ENCODE data around the gene PCSK4. TPM values are rescaled to one million over a fixed set of nuclear protein-coding genes. Genes with fewer than 3 reads are reported as not detected.
"Not testable (repeated sequence)": the region's sequence is repeated elsewhere in the genome, so short reads cannot be mapped to it uniquely, and the experiment has no call there.

PCSK4 gene
- total RNA-seq (2021; fragmentation: NEBNext Ultra II Directional; extraction: Animal tissue kit (Norgen Biotek cat#: 25700)): 1 to 10 TPM in 3 of 6 experiments, under 1 TPM in 3; 0.34 to 1.2 (median 0.98) TPM
- long read RNA-seq: 0 reads

DNA sequence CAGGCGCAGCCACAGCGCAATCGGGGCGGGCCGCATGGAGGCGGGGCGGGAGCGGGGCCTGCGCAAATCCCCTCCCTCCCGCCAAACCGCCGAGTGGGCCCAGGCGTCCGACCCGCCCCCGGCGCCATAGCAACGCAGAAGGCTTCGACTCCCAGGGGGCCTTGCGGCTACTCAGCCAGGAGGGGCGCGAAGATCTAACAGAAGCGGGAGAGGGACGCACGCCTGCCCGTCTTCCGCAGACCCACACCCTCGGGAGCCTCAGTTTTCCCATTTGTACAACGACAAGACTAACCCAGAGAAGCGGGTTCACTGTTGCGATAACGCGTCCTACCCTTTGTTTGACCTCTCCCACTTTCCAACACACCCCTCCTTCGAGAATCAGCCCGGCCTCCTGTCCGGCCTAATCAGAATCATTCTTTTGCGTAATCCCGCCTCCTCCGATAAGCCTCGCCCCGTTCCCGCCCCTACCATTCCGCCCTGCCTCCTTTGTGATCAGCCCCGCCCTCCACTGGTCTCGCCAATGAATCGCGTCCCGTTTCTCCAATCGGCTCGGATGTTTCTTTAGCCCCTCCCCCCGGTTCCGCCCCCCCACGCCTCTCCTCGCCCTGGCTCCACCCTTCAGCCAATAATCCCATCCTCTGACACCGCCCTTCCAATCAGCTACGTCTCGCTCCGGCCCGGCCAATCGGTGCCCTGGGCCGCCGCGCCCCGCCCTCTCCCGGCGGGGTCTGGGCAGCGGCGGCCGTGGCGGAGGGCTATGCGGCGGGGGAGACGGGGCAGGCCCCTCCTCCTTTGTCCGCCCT, at the start of gene PCSK4:
Gene PCSK4 (minus strand): TSS at position 40 of the 803 bp plus-strand sequence. CDS start 4 bp downstream, at position 36.
- peaks cover 7% of the 10 kb centered on the region for H3K27me3 Mint-ChIP-seq (ENCODE audit: insufficient read depth)
- no peaks in the 10 kb centered on the region for H3K36me3 Mint-ChIP-seq (ENCODE audit: low read depth)
- DNase-seq: peak; percentile 98
- peak within 1 kb of the TSS; percentile 89 for H3K4me3 Mint-ChIP-seq
- H3K9me3 Mint-ChIP-seq: no peaks in the 10 kb centered on the region
- TF ChIP-seq, protein P1, sequence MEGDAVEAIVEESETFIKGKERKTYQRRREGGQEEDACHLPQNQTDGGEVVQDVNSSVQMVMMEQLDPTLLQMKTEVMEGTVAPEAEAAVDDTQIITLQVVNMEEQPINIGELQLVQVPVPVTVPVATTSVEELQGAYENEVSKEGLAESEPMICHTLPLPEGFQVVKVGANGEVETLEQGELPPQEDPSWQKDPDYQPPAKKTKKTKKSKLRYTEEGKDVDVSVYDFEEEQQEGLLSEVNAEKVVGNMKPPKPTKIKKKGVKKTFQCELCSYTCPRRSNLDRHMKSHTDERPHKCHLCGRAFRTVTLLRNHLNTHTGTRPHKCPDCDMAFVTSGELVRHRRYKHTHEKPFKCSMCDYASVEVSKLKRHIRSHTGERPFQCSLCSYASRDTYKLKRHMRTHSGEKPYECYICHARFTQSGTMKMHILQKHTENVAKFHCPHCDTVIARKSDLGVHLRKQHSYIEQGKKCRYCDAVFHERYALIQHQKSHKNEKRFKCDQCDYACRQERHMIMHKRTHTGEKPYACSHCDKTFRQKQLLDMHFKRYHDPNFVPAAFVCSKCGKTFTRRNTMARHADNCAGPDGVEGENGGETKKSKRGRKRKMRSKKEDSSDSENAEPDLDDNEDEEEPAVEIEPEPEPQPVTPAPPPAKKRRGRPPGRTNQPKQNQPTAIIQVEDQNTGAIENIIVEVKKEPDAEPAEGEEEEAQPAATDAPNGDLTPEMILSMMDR (IDR thresholded peaks at IDR 0.05): no peak
- no peaks in the 10 kb centered on the region; the same call in 1 of the 2 replicates for H3K4me1 Mint-ChIP-seq (ENCODE audit: low read depth)
- H3K27ac Mint-ChIP-seq: peak within 1 kb of the TSS; percentile 83

DNA sequence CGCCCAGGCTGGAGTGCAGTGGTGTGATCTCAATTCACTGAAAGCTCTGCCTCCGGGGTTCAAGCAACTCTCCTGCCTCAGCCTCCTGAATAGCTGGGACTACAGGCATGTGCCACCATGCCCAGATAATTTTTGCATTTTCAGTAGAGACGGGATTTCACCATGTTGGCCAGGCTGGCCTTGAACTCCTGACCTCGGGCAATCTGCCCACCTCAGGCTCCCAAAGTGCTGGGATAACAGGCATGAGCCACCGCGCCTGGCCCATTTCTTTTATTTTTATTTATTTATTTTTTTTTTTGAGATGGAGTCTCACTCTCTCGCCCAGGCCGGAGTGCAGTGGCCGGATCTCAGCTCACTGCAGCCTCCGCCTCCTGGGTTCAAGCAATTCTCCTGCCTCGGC, 49.6 kb upstream of the PCSK4 start:
- H3K27me3 Mint-ChIP-seq (ENCODE audit: insufficient read depth): peaks cover 32% of the 10 kb centered on the region
- not testable (repeated sequence) for H3K4me1 Mint-ChIP-seq (ENCODE audit: low read depth)

DNA sequence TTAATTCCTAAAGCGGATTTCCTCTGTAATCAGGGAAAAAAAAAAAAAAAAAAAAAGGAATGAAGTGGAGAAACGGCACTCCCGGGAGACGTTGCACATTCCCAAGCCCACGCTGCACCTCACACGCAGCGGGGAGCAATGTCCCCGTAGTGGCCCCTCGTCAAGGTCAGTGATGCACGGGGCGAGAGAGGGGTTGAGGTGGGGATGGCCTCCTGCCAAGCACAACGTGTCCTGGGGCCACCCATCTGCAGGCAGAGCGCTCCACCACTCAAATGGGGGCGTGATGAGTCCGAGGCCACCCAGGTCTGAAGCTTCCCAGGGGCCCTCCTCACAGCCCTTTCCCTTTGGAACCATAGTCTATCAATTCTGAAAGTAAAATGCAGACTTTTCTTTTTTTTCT, 48.8 kb upstream of the PCSK4 start:
- TF ChIP-seq, protein P1 (IDR thresholded peaks at IDR 0.05): no peak
- DNase-seq: no peak
- Mint-ChIP-seq H3K9me3 (no peaks in the 10 kb centered on the region), H3K27me3 (ENCODE audit: insufficient read depth) (peaks cover 32% of the 10 kb centered on the region), H3K36me3 (ENCODE audit: low read depth) (no peaks in the 10 kb centered on the region), H3K27ac (no peak overlapping the region), H3K4me1 (ENCODE audit: low read depth) (peaks cover 5% of the 10 kb centered on the region), H3K4me3 (no peak overlapping the region)

More for the DNA sequence above, 49.6 kb upstream of the PCSK4 start:
- not testable (repeated sequence) for H3K36me3 Mint-ChIP-seq (ENCODE audit: low read depth); H3K27ac Mint-ChIP-seq; H3K4me3 Mint-ChIP-seq; H3K9me3 Mint-ChIP-seq; DNase-seq

DNA sequence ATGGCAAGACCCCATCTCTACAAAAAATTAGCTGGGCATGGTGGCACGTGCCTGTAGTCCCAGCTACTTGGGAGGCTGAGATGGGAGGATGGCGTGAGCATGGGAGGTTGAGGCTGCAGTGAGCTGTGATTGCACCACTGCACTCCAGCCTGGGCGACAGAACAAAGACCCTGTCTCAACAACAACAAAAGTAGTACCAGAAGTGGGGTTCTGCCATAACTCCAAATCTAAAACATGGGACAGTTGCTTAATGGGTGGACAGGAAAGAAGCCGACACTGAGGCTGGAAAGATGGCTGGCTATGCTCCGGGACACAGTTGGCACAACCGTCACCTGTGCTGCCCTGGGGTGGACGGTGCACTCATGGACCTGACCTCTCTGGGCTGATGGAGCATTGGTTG, 45.5 kb upstream of the PCSK4 start:
- H3K4me1 Mint-ChIP-seq (ENCODE audit: low read depth); H3K36me3 Mint-ChIP-seq (ENCODE audit: low read depth); H3K27ac Mint-ChIP-seq; DNase-seq; H3K4me3 Mint-ChIP-seq; H3K9me3 Mint-ChIP-seq: not testable (repeated sequence)
- H3K27me3 Mint-ChIP-seq (ENCODE audit: insufficient read depth): peaks cover 21% of the 10 kb centered on the region

DNA sequence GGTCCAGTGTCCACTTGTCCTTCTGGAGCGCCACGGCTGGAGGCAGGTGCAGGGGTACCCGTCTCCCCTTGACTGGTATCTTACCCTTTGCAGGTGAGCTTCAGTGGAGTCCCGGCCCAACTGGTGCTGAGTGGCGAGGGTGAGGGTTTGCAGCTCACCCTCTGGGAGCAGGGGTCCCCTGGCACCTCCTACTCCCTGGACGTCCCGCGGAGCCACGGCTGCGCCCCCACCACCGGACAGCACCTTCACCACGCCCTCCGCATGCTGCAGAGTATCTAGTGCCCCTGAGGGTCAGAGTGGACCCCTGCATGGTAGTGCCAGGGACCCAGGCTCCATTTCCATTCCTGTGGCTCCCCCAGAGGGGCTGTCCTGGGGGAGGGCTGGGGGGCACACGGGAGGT, 44.8 kb upstream of the PCSK4 start:
- H3K9me3 Mint-ChIP-seq: no peaks in the 10 kb centered on the region
- H3K27me3 Mint-ChIP-seq (ENCODE audit: insufficient read depth): peaks cover 14% of the 10 kb centered on the region
- no peak overlapping the region for H3K4me3 Mint-ChIP-seq
- DNase-seq: no peak
- H3K4me1 Mint-ChIP-seq (ENCODE audit: low read depth): no peaks in the 10 kb centered on the region; the same call in 1 of the 2 replicates
- H3K27ac Mint-ChIP-seq: no peak overlapping the region
- no peaks in the 10 kb centered on the region for H3K36me3 Mint-ChIP-seq (ENCODE audit: low read depth)
- TF ChIP-seq, protein P1 (IDR thresholded peaks at IDR 0.05): no peak

DNA sequence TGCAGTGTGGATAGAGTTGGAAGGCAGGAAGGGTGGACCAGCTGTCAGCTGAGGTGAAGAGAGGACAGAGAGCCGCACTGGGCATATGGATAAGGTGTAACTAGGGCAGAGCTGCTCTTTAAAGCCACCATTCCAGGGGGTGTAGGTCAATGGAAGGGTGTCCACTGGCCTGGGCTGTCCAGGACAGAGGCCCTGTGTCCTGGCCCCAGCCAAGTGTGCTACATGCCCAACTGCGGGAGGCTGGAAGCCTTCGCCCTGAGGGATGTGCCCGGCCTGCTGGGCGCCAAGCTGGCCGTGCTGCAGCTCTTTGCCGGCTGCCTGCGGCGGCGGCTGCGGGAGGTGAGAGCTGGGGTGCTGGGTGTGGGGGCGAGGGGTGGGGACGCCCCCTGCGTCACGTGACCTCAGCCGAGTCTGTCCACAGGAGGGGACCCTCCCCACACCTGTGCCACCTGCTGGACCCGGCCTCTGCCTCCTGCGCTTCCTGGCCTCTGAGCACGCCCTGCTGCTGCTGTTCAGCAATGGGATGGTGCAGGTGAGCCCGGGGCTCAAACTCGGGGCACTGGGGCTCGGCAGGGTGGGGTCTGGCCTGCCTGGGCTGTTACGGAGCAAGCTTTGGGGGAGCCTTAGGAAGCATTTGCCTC, 43.5 kb upstream of the PCSK4 start:
- Mint-ChIP-seq H3K36me3 (ENCODE audit: low read depth) (no peaks in the 10 kb centered on the region), H3K9me3 (no peaks in the 10 kb centered on the region), H3K4me3 (no peak overlapping the region), H3K4me1 (ENCODE audit: low read depth) (no peaks in the 10 kb centered on the region; the same call in 1 of the 2 replicates), H3K27me3 (ENCODE audit: insufficient read depth) (peaks cover 7% of the 10 kb centered on the region), H3K27ac (no peak overlapping the region)
- DNase-seq: no peak
- TF ChIP-seq, protein P1 (IDR thresholded peaks at IDR 0.05): no peak
